ENCODE data around the gene MRPL40.

DNA sequence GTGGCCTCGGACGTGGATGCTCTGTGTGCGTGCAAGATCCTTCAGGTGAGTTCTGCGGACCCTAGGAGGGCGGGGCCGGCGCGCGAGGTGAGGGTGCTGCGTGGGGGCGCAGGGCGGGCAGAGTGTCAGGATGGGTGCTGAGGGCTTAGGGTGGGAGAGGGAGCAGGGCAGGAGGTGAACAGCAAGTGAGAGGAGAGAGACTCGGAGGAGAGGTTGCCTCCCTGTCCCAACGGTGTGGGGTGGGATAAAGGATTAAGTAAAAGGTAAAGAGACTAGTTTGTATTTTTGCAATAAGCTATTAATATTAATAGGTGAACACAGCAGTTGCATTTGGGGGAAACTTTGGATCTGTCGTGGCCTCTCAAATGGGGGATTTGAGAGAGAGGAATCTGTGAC is 47.8 kb downstream of the MRPL40 start:
- TF ChIP-seq SMC3 (IDR thresholded peaks at IDR 0.05; ENCODE audit: borderline replicate concordance, low read length) (no peak), POLR2A (IDR thresholded peaks at IDR 0.05; ENCODE audit: low read depth, low read length) (peak; percentile 12; the same call in 1 of the 2 replicates), CREM (IDR thresholded peaks at IDR 0.05; ENCODE audit: low read depth) (no peak), BCL11A (IDR thresholded peaks at IDR 0.05; ENCODE audit: low read depth, low read length) (no peak), JUNB (IDR thresholded peaks at IDR 0.05) (no peak), MTA3 (IDR thresholded peaks at IDR 0.05; ENCODE audit: borderline replicate concordance, low read length) (no peak), SREBF2 (IDR thresholded peaks at IDR 0.05; ENCODE audit: low read length) (no peak)
- TF ChIP-seq, protein P1, sequence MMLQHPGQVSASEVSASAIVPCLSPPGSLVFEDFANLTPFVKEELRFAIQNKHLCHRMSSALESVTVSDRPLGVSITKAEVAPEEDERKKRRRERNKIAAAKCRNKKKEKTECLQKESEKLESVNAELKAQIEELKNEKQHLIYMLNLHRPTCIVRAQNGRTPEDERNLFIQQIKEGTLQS (IDR thresholded peaks at IDR 0.05; ENCODE audit: borderline replicate concordance, extremely low read depth, low read depth, low read length), result no peak
- TF ChIP-seq, protein P2, sequence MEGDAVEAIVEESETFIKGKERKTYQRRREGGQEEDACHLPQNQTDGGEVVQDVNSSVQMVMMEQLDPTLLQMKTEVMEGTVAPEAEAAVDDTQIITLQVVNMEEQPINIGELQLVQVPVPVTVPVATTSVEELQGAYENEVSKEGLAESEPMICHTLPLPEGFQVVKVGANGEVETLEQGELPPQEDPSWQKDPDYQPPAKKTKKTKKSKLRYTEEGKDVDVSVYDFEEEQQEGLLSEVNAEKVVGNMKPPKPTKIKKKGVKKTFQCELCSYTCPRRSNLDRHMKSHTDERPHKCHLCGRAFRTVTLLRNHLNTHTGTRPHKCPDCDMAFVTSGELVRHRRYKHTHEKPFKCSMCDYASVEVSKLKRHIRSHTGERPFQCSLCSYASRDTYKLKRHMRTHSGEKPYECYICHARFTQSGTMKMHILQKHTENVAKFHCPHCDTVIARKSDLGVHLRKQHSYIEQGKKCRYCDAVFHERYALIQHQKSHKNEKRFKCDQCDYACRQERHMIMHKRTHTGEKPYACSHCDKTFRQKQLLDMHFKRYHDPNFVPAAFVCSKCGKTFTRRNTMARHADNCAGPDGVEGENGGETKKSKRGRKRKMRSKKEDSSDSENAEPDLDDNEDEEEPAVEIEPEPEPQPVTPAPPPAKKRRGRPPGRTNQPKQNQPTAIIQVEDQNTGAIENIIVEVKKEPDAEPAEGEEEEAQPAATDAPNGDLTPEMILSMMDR (IDR thresholded peaks at IDR 0.05 in 2 of 3, conservative IDR thresholded peaks at IDR 0.05 in 1 of 3; ENCODE audit: control insufficient read depth in 2 of 3, extremely low read depth in 1 of 3, insufficient read depth in 1 of 3, low read depth in 3 of 3, low read length in 3 of 3), result no peak
- TF ChIP-seq, protein P3, sequence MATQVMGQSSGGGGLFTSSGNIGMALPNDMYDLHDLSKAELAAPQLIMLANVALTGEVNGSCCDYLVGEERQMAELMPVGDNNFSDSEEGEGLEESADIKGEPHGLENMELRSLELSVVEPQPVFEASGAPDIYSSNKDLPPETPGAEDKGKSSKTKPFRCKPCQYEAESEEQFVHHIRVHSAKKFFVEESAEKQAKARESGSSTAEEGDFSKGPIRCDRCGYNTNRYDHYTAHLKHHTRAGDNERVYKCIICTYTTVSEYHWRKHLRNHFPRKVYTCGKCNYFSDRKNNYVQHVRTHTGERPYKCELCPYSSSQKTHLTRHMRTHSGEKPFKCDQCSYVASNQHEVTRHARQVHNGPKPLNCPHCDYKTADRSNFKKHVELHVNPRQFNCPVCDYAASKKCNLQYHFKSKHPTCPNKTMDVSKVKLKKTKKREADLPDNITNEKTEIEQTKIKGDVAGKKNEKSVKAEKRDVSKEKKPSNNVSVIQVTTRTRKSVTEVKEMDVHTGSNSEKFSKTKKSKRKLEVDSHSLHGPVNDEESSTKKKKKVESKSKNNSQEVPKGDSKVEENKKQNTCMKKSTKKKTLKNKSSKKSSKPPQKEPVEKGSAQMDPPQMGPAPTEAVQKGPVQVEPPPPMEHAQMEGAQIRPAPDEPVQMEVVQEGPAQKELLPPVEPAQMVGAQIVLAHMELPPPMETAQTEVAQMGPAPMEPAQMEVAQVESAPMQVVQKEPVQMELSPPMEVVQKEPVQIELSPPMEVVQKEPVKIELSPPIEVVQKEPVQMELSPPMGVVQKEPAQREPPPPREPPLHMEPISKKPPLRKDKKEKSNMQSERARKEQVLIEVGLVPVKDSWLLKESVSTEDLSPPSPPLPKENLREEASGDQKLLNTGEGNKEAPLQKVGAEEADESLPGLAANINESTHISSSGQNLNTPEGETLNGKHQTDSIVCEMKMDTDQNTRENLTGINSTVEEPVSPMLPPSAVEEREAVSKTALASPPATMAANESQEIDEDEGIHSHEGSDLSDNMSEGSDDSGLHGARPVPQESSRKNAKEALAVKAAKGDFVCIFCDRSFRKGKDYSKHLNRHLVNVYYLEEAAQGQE (IDR thresholded peaks at IDR 0.05; ENCODE audit: low read depth, low read length), result no peak
